Panc1 (cell line): Measurements from ENCODE around the gene SRPX2.

Experiments
- CTCF ChIP-seq: fragments of 450-650 bp; IDR thresholded peaks from 2 replicates; pipeline ENCODE4 v1.5.1; 2017; ENCODE audit warnings: mild to moderate bottlenecking
- POLR2AphosphoS5 ChIP-seq: IDR thresholded peaks from 2 replicates; pipeline ENCODE4 v1.6.1; 2012; ENCODE audit warnings: mild to moderate bottlenecking, low read depth, low read length, moderate library complexity
- REST ChIP-seq, 2 experiments: IDR thresholded peaks; 2 replicates each; pipeline ENCODE4 v1.6.1; 2011 to 2012; ENCODE audit warnings: low read depth in 2 of 2, control low read depth in 1 of 2, low read length in 1 of 2, mild to moderate bottlenecking in 1 of 2, moderate library complexity in 1 of 2; ENCODE audit not compliant: insufficient read depth in 1 of 2

GRCh38 chrX:100611951-100612350 lies 32.0 kb upstream of the SRPX2 start:
- TF ChIP-seq CTCF (no peak), REST (IDR thresholded peaks at IDR 0.05; ENCODE audit: insufficient read depth in 1 of 2, low read depth in 2 of 2, low read length in 1 of 2) (no peak), POLR2AphosphoS5 (no peak)
